GM19372 (cell line): ENCODE results near the gene SDK1.

Experiments used
- ATAC-seq: cut with Tn5 transposase; IDR thresholded peaks from one replicate; pipeline ENCODE4 v1.9.1; 2021; ENCODE audit warnings: mild to moderate bottlenecking, low read depth, moderate library complexity; ENCODE audit not compliant: unreplicated experiment

The SDK1 gene

DNA sequence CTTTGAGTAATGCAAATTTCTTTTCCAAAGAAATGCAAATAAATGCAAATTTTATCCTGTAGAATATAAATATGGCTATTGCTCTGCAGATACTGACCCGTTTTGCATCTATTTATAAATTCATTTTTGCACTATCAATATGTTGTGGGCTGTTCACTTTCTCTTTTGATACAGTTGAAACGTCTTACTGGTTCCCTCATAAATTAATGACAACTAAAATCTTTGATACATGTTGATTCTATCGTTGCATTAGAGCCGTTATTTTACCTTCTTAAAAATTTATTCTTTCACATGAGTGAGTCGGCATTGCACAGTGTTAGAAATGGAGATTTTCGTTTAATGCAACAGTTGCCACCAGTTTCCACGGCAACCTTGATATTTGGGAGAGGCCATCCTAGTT, 691.8 kb downstream of the SDK1 start:
- ATAC-seq = no peak

DNA sequence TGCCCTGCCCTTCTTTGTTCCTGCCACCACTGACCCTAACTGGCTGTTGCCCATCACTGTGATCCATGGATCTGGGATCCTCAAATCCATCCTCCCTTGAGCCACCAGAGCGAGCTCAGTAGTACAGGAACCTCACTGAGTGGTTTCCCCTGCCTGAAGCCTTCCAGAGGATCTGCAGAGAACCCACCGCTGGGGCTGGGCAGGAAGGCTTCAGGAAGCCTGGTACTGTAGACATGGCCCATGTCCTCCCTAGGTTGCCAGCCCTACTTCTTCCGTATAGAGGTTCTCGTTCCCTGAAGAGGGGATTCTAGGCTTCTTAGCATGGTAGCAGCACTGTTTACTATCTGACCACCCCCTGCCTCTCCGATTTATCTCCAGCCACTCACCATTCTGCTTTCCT, 693.7 kb downstream of the SDK1 start:
- no peak for ATAC-seq

DNA sequence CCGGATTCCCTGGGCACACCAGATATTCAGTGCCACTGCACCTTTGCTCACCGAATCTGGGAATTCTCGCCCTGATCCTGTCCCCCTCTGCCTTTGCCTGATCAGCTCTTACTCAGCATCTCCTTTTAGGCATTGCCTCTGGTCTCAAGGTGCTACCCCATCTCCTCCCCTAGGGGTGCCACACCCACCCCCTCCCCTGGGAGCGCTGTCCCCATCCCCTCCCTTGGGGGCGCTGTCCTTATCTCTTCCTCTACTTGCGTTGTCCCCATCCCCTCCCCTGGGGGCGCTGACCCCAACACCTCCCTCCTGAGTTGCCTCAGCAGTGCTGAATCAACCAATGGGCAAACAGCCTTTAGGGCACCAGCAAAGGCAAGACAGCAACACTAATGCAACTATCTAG, 694.1 kb downstream of the SDK1 start:
- ATAC-seq = no peak

DNA sequence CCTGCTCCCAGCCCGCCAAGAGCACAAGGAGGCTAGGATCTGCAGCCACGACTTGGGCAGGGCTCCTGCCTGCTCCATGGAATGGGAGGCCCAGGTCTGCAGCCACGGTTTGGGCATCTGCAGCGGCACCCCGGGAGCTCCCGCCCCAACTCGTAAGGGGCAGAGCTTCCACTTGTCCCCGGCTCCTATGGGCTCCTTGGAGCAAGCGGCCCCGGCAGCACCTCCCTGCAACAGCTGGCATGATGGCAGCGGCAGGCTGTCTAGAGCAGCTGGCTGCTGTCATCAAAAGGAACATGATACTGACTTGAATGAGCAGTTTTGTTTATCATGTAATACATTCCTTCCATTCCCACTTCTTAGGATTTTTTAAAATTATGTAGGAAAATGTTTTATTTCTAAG, 697.0 kb downstream of the SDK1 start:
- no peak for ATAC-seq

DNA sequence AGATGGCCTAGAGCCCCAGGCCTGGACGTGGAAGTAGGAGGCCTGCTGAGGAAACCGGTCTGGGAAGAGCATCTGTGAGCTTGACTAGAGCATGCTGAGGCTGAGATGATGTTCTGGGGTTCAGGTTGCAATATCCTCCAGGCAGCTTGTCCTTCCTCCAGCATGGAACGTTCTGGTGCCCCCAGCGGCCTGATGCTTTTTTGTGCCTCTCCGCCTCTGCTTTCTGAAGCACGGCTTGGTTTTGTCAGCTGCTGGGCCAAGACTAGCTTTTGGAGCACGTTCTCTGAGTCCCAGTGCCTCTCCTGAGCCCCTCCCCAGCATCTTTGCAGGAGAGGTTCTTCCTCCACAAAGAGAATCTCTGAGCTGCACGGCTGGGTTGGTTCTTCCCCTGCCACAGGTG, 699.1 kb downstream of the SDK1 start:
- ATAC-seq = no peak

DNA sequence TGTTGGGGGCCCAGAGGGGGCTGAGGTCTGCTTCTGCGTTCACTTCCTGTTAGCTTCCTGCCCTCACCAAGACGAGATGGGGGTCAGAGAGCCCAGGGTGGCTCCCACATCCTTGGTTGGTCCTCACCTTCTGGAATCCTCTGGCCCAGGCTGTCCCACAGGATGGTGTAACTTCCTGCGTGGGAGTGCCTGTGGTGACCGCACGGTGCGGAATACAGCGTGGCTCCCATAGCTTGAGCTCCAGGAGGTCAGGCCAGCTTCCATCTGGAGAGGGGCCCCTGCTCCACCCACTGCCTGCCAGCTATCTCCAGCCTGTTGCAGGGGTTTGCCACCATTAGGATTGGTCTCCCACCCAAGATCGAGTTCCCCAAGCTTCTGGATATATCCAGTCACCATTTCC, 699.9 kb downstream of the SDK1 start:
- ATAC-seq = no peak

DNA sequence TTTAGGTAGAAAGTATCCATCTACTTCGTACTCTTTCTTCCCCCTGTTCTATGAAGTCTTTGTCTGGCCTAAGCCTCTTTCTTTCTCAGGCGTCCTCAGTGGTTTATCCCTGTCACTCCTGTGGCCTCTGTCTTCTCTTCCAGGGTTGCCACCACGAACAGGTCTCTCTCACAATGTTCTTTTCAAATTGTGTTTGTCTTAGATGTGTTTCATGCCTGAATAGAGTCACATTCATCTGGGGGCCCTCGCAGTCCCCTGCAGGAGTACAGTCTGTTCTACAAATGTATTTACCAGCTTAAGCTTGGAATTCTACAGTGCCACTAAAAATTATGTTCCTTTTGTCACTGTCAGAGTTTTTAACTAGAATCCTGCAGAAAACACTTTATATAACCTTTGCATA, 700.7 kb downstream of the SDK1 start:
- no peak for ATAC-seq

DNA sequence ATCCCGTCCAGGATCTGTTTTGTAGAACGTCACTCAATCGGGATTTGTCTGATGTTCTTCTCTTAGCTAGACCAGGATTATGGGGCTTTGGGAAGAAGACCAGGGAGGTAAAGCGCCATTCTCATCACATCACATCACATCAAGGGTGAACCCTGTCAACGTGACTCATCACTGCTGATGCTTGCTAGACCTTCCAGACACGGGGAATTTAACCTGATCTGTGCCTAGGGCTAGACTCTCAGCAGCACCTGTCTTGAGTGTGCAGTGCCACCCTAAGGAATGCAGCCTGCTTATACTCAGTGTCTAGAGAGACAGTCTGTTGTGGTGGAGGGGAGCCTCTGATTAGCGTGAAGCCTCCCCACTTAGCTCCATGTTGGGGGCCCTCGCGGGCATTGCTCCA, 702.5 kb downstream of the SDK1 start:
- no peak for ATAC-seq

DNA sequence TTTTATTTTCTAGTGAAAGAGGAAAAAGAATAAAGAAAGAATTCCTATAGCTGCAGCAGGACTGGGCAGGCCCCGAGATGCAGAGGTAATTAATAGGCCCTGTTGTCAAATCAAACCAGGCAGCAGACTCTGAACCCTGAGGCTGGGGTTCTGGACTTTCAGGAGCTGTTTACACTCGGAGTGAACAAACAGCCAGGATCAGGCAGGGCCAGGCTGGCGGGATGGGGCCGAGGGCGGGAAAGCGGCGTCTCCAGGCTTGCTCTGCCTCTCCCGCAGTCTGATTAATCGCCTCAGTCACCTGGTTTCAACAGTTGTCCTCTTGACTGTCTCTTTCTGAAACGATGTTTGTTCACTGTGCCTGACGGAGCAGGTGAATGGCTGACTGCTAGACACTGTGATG, 705.6 kb downstream of the SDK1 start:
- ATAC-seq = no peak

DNA sequence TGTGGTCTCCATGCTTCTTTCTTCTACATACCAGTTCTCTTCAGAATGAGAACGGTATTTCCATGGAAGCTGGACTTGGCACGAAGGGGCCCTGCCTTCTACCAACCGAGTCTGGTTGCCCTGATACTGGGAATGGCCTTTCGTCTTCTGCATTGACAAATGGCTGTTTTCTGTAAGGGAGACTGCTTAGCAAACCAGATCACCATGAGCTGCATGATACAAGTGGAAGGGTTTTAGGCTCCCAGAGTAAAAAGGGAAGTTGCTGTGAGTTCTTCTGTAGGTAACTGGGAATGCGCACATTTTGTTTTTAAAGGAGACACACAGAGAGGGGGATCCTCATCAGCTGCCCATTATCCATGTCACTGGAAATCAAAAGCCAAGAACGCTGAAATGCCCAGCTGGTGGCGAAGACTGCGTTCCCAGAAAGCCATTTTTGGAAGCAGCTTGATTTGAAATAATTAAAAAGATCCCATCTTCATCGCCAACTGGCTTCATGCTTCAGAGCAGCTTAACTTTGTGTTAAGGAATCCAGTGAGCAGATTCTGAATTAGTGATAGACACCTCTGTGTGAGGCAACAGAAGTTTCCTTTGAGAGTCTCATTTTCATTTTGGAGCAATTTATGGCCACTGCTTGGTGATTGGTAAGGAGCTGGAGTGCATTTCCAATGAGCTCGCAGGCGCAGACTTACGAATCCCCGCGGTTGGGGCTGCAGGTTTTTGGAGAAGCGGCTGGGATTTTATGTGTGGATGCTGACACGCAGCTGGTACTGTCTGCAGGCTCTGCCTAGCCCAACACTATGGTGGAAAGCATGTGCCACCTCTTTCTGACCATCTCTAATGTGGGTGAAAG, 708.4 kb downstream of the SDK1 start:
- ATAC-seq = no peak

DNA sequence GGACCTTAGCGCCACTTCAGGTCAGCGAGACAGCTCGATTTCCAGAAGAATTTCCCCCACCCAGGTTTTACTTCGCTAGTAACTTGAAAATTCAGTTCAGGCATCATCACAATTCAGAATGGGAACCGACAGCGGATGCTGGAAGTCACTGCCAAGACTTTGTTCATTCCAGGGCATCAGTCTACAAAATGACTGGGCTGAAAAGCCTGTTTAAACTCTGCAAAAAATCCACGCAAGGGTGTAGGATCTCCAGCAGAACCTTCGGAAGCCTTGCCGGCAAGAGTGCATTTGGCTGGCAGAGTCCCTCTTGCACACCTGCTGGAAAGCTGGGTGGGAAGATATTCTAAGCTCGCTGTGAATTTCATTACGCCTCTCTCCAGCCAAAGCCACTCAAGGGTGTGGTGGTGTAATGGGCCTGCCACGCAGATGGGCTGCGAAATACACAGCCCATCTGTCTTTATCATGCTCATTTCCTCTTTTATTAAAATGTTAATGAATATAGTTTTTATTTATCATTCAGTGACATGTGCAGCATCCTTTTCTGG, 709.1 kb downstream of the SDK1 start:
- ATAC-seq = no peak

DNA sequence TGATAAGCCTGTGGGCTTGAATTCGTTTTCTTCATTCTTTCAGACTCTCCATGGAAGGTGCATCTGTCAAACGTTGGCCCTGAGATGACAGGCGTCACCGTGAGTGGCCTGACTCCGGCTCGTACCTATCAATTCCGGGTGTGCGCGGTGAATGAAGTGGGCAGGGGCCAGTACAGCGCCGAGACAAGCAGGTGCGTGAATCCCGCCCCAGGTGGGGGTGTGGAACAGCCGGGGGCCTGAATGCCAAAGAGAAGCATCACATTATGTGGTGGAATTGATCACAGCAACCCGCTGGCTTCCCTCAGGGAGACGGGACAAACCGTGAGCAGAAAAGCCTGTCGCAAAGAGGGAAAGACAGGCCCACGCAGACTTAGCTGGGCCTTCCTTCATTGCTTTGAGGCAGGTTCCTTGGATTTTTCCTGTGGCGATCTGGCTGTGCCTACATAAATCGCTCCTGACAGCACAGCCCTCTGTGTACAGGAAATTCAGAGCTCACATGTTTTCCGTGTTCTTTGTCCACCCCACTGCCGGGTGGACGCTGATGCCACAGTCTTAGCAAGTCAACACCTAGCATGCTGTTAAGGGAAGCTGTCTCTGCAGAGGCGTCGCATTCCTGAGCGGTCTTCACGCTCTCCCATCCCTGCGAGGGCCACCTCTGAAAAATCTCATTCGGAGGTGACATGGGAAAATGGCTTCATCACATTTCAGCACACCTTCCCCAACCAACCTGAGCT, 710.0 kb downstream of the SDK1 start:
- no peak for ATAC-seq

DNA sequence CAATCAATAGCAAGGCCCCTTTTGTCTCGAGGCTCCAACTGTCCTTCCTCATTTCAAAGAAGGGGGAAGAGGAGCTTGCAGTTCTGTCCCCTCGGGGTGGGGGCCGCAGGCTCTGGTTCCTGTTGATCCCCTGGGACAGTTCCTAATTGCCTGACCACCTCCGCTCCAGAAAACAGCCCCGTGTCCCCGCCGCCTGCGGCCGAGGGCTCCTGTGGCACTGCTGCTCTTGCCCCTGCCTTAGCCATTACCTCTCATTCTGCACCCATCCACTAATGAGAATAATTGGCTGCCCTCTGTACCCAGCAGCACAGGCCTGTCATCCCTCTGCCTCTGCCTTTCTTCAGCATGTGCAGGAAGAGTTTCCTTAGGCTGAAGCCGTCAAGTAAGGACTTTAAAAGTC, 712.7 kb downstream of the SDK1 start:
- ATAC-seq = no peak

DNA sequence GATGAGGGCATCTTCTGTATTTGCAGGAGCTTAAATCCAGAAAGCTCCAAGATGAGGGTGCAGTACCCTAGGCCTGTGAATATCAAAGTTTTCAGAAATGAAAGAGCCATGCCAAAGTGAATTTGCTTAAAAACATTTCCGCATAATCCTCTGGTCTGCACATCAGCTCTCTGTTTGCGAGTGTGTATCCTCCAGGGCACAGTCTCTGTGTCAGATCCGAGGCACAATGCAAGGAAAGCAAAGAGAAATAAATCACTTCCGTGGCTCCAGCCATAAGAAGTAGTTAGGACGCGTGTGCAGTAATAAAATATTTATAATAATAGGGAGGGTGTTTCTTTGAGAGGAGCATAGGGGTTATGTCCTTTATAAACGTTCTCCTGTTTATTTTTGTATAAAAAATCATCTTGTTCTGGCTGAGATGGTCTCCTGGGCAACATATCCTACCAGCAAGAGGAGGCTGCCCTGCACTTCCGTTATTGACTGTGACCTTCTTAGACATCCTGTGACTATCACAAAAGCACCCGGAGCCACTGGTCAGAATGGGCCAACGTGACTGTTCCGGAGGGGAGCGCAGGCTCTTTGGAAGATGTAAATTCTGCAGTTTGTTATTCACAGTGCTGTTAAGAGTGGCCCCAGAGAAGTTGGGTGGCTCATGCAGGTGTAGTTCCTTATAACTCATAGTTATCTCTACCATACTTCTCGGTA, 713.4 kb downstream of the SDK1 start:
- ATAC-seq = no peak

DNA sequence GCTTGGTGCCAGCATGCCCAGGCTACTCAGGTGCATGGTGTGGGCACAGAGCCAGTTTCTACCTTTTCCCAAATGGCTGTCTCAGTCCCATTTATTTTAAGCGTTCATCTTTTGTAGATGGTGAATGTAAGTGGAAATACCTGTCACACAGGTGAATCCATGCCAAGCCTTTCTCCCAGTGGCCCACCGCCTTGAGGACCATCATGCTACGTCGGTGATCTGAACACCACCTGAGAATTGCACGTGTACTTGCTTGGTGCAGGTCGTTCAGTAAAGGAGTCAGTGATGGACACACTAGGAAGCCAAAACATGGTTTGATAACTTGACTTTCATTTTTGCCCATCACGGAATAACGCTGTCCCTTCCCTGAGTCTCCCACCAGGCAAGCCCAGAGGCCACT, 714.3 kb downstream of the SDK1 start:
- no peak for ATAC-seq

DNA sequence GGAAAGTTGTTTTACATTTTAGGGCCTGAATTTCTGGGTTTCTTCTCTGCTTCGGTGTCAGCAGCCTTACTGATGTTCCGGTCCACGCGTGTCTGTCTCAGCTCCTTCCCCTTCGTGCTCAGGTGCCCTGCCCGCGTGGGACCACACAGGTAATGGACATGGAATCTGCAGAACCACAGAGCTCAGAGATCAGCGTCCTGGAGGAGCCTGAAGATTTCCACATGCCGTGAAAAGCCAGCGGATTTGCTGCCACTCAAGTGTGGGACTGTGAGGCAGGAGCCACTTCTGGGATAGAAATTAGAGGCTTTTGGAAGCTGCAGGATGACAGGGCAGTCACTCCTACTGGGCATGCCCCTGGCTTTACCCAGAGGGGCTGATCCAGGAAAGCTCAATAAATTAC, 714.9 kb downstream of the SDK1 start:
- no peak for ATAC-seq

DNA sequence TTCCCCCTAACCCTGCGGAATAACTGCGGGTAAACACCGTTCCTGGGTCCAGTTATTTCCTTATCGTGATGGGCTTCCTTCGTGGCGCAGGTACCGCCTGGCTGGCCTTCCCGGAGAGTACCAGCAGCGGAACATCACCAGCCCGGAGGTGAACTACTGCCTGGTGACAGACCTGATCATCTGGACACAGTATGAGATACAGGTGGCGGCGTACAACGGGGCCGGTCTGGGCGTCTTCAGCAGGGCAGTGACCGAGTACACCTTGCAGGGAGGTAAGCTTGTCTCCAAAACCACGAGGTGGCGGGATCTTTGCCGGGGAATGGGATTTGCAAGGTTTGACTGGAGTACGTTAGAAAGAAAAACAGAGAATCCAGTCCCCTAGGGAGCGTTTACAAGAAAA, 716.0 kb downstream of the SDK1 start:
- ATAC-seq = no peak

DNA sequence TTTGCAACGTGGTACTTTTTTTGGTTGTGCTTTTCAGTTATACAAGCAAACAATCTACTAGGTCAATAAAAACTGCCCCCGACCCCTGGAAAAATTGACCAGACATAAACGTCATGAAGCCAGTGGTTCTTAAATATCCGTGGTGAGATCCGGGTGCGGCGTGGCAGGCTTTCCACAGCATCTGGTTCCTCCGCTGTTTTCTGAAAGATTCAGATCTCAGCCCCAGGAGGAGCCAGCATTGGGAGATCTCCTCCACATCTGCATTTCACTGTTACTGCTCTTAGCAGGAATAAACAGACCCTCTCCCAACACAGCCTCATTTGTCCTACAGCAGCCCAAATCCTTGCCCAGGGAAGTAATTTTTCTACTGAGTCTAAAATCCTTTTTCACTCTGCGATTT, 716.7 kb downstream of the SDK1 start:
- no peak for ATAC-seq

DNA sequence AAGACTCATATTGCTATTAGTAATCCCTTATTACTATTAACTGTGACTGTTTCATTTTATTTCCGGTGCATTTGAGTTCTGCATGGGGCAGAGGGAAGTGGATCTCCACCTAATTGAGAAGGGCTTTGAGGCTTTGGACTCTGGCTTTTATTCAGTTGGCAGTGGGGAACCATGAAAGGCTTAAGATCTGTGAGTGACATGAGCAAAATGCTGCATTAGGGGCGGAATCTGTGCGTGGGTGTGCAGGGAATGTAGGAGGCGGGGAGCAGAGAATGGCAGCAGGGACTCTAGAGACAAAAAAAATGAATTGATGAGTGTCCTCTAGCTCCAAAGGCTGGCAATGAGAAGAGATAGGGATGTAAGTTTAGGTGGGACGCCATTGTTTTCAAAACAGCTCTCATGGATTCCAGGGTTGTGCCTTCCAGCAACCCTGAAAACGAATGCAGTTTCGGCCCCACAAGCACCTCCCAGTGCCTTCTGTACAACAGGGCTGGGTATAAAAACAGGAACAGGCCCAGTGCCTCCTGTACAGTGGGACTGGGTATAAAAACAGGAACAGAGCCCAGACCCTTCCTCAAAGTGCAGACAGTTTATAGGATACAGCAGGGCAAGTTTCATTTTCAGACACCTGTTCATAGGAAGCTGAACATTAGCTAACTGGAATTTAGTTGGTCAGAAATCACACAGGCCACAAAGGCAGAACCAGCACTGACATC, 717.7 kb downstream of the SDK1 start:
- ATAC-seq = no peak

DNA sequence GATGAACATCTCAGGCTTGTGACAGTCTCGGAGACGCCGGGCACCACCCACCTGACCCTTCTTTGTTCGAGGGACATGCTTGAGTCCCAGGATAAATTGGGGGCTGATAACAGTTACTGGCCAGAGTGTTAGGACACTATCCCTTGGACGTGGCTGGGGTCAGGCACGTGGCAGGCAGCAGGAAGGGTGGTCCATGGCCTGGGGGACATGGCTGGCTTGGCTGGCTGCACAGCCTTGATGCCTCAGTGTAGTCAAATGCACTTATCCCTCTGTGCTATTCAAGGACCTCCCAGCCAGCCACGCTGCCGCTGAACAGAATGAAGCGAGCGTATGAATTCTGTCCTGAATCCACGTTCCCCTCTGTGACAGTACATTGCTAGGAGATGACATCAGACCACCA, 719.0 kb downstream of the SDK1 start:
- no peak for ATAC-seq

DNA sequence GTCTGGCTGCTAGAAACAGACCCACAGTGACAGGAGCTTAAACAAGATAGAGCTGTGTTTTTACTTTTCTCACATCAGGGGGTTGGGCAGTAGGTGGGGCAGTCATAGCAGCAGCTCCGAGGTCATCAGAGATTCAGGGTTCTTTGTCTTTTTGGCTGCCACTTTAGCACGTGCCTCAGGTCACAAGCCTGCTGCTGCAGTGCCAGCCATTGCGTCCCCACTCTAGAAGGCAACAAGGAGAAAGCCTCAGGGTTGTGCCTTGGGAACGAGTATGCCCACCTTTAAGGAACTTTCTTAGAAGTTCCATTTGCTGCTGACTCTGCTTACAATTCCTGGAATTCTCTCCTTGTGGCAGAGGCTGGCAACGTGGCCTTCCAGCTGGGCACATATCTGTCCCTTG, 720.4 kb downstream of the SDK1 start:
- ATAC-seq = no peak
